OCI-LY1 (cell line): Measurements from ENCODE around the gene DCHS1.

Experiments used
- EZH2 ChIP-seq: fragments of 200-600 bp; sonication (generic), shearing (Covaris generic); IDR thresholded peaks from 2 replicates; pipeline ENCODE4 v1.8.0; 2017; ENCODE audit warnings: borderline replicate concordance, mixed run types, mild to moderate bottlenecking, antibody characterized with exemption, low read length, moderate library complexity, mixed read lengths
- TF ChIP-seq, protein P1 (sequence below): fragments of 200-600 bp; sonication (generic), shearing (Covaris generic); IDR thresholded peaks from 2 replicates; pipeline ENCODE4 v1.5.1; 2017; ENCODE audit warnings: mild to moderate bottlenecking, antibody characterized with exemption, low read length, moderate library complexity, mixed read lengths

DNA sequence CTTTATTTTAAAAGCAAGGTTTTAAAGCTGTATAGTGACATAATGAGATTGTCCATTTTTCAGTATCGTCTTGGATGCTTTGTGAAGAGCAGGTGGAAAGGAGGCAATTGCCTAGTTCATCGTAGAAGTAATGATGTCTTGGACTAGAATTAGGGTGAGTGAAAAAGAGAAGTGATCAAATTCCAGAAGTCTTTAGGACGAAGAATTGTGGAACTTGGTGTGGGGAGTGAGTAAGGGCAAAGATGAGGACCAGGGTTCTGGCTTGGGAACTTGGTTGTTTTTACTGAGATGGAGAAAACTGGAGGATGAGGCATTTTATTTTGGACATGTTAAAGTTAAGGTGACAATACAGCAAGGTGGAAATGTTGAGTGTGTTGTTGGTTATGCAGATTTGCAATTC lies 50.8 kb downstream of the DCHS1 start:
- TF ChIP-seq, protein P1, sequence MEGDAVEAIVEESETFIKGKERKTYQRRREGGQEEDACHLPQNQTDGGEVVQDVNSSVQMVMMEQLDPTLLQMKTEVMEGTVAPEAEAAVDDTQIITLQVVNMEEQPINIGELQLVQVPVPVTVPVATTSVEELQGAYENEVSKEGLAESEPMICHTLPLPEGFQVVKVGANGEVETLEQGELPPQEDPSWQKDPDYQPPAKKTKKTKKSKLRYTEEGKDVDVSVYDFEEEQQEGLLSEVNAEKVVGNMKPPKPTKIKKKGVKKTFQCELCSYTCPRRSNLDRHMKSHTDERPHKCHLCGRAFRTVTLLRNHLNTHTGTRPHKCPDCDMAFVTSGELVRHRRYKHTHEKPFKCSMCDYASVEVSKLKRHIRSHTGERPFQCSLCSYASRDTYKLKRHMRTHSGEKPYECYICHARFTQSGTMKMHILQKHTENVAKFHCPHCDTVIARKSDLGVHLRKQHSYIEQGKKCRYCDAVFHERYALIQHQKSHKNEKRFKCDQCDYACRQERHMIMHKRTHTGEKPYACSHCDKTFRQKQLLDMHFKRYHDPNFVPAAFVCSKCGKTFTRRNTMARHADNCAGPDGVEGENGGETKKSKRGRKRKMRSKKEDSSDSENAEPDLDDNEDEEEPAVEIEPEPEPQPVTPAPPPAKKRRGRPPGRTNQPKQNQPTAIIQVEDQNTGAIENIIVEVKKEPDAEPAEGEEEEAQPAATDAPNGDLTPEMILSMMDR, result no peak
- no peak for TF ChIP-seq EZH2
